HepG2 (cell line): ENCODE measurements around the gene TRANK1. TPM values are rescaled to one million over a fixed set of nuclear protein-coding genes. Genes with fewer than 3 reads are reported as not detected.

ENCODE experiments used
- ATAC-seq: fragments of 200-7000 bp; cut with Tn5 transposase; 3 replicates; pipeline ENCODE4 v1.9.1; 2020; ENCODE audit warnings: mild to moderate bottlenecking, moderate library complexity
- BruUV-seq: library from RNA; stranded (reverse); fragments of 400-500 nt; replicated peaks from 2 replicates; lab custom pipeline; 2021; lab: Mats Ljungman, UMichigan
- CTCF ChIA-PET: fragments of 300-600 bp; formaldehyde crosslinking; extraction: SDS; loops from one replicate; lab custom pipeline; 2021; ENCODE audit warnings: low total read pairs, inconsistent platforms, low intra/inter-chr PET ratio; lab: Yijun Ruan, JAX
- POLR2A ChIA-PET: fragments of 350-600 bp; sonication (Branson Sonifier 250); formaldehyde crosslinking; loops from one replicate; lab custom pipeline; 2020; ENCODE audit warnings: antibody characterized with exemption, inconsistent platforms; lab: Yijun Ruan, JAX
- DNase-seq: peaks from one replicate; pipeline ENCODE4 v3.0.0-alpha.2; 2015; ENCODE audit warnings: low spot score
- FAIRE-seq: peaks from 3 replicates; lab custom pipeline; 2011; peaks lifted over from hg19 to GRCh38; lab: Jason Lieb, UNC
- H2AFZ ChIP-seq: one replicate; pipeline ENCODE4 v1.6.1; 2011; ENCODE audit warnings: low read length, inconsistent platforms
- H3K27ac ChIP-seq: fragments of 300-600 bp; 3 replicates; pipeline ENCODE4 v1.8.0; 2011; ENCODE audit warnings: mixed run types, mild to moderate bottlenecking, mixed read lengths, low read length, inconsistent platforms; ENCODE audit not compliant: insufficient read depth; ENCODE audit errors: extremely low read length
- H3K27me3 ChIP-seq, 2 experiments: fragments of 200-600 bp in 1 of 2; 2 replicates in 1 of 2; 3 replicates in 1 of 2; pipeline versions ENCODE4 v1.6.0 to v1.8.0; 2011; ENCODE audit warnings: low read length in 2 of 2, mild to moderate bottlenecking in 2 of 2, moderate library complexity in 2 of 2, inconsistent platforms in 1 of 2; ENCODE audit not compliant: insufficient read depth in 2 of 2, control insufficient read depth in 1 of 2
- H3K36me3 ChIP-seq, 2 experiments: fragments of 200-600 bp in 1 of 2; replicated peaks in 1 of 2; 2 replicates in 1 of 2; 3 replicates in 1 of 2; pipeline versions ENCODE4 v1.5.1 to v1.8.0; 2011; ENCODE audit warnings: low read length in 2 of 2, inconsistent platforms in 1 of 2; ENCODE audit not compliant: insufficient read depth in 2 of 2, control insufficient read depth in 1 of 2
- H3K4me1 ChIP-seq: 2 replicates; pipeline ENCODE4 v1.5.1; 2012; ENCODE audit warnings: low read length, inconsistent platforms; ENCODE audit not compliant: insufficient read depth
- H3K4me2 ChIP-seq: 2 replicates; pipeline ENCODE4 v1.6.0; 2011; ENCODE audit warnings: low read depth, low read length, inconsistent platforms
- H3K4me3 ChIP-seq, 3 experiments: fragments of 200-600 bp in 1 of 3; sonication (generic), shearing (Covaris generic) in 1 of 3; replicated peaks in 1 of 3; 2 replicates each; pipeline ENCODE4 v1.5.1; 2011 to 2016; ENCODE audit warnings: low read length in 3 of 3, inconsistent platforms in 2 of 3, low read depth in 2 of 3, mild to moderate bottlenecking in 2 of 3, control low read depth in 1 of 3, mixed read lengths in 1 of 3; ENCODE audit not compliant: insufficient read depth in 1 of 3
- H3K79me2 ChIP-seq: one replicate; pipeline ENCODE4 v1.6.1; 2011; ENCODE audit warnings: low read length, inconsistent platforms; ENCODE audit not compliant: insufficient read depth
- H3K9ac ChIP-seq: 2 replicates; pipeline ENCODE4 v1.6.0; 2011; ENCODE audit warnings: mild to moderate bottlenecking, low read depth, low read length, inconsistent platforms; ENCODE audit not compliant: insufficient read depth
- H3K9me3 ChIP-seq: 2 replicates; pipeline ENCODE4 v1.5.1; 2012; ENCODE audit warnings: mild to moderate bottlenecking, low read length
- H4K20me1 ChIP-seq: 2 replicates; pipeline ENCODE4 v1.6.0; 2011; ENCODE audit warnings: inconsistent platforms, mild to moderate bottlenecking, low read length, moderate library complexity; ENCODE audit not compliant: insufficient read depth
- HHEX ChIP-seq: IDR thresholded peaks from 2 replicates; pipeline ENCODE4 v1.6.1; 2016; ENCODE audit warnings: control low read depth
- MEF2D ChIP-seq: sonication (generic); formaldehyde crosslinking; IDR thresholded peaks from 2 replicates; pipeline ENCODE4 v1.5.1; 2020; ENCODE audit warnings: mild to moderate bottlenecking, missing genetic modification reagents
- POLR2G ChIP-seq: fragments of 200-400 bp; formaldehyde crosslinking; IDR thresholded peaks from 2 replicates; pipeline ENCODE4 v1.6.1; 2018; ENCODE audit warnings: mild to moderate bottlenecking, low read depth, low read length, moderate library complexity
- RFX1 ChIP-seq: fragments of 450-650 bp; IDR thresholded peaks from 2 replicates; pipeline ENCODE4 v1.6.1; 2017
- TOPORS ChIP-seq: sonication (generic); formaldehyde crosslinking; IDR thresholded peaks from 2 replicates; pipeline ENCODE4 v1.8.0; 2023; ENCODE audit warnings: mild to moderate bottlenecking, missing genetic modification reagents
- ZNF510 ChIP-seq: sonication (generic); formaldehyde crosslinking; IDR thresholded peaks from 2 replicates; pipeline ENCODE4 v1.4.0; 2020; ENCODE audit warnings: low read depth, mild to moderate bottlenecking, missing genetic modification reagents
- ZNF605 ChIP-seq: sonication (generic); formaldehyde crosslinking; IDR thresholded peaks from 2 replicates; pipeline ENCODE4 v1.8.0; 2022; ENCODE audit warnings: mild to moderate bottlenecking, missing genetic modification reagents
- ZNF747 ChIP-seq: sonication (generic); formaldehyde crosslinking; IDR thresholded peaks from 2 replicates; pipeline ENCODE4 v1.8.1; 2023; ENCODE audit warnings: missing genetic modification reagents, mild to moderate bottlenecking, borderline replicate concordance
- ZNF850 ChIP-seq: sonication (generic); formaldehyde crosslinking; conservative IDR thresholded peaks from 2 replicates; pipeline ENCODE4 v1.9.0; 2021; ENCODE audit warnings: mild to moderate bottlenecking, missing genetic modification reagents
- WGBS: methylation state at CpG from one replicate; pipeline ENCODE4 v1.1.6; 2017; ENCODE audit warnings: low lambda C conversion rate; 5-methylcytosine and 5-hydroxymethylcytosine counted together
- in situ Hi-C: cut with HindIII; loops from 2 replicates; pipeline ENCODE4 v1.10.0; 2017; ENCODE audit warnings: low pct_unique_long_range_greater_than_20kb; ENCODE audit not compliant: extremely low pct_ligation_motif_present
- intact Hi-C: fragments of 100-400 bp; cut with micrococcal nuclease; formaldehyde crosslinking; loops from one replicate; pipeline ENCODE4 v1.10.0; 2022; ENCODE audit not compliant: unreplicated experiment
- polyA plus RNA-seq, 8 experiments: library from polyadenylated mRNA; depleted of rRNA in 3 of 8; stranded (reverse) in 7 of 8; unstranded in 1 of 8; fragments of >200 nt; fragmentation: Illumina TruSeq in 4 of 8; extraction: Trizol in 4 of 8; gene quantifications; 2 replicates each; pipeline versions ENCODE4 v1.2.1 to v1.2.3, GENCODE V29; 2011 to 2016; ENCODE audit warnings: low read depth in 4 of 8, missing spikeins in 1 of 8, mixed read lengths in 1 of 8; ENCODE audit not compliant: insufficient read depth in 1 of 8
- total RNA-seq, 5 experiments: library from RNA; depleted of rRNA; stranded (reverse); fragments of >200 nt; fragmentation: Illumina TruSeq; extraction: Trizol; gene quantifications; 2 replicates each; pipeline ENCODE4 v1.2.3, GENCODE V29; 2016; ENCODE audit warnings: low read depth in 1 of 5
- TF ChIP-seq, protein P1 (sequence below): sonication (generic); formaldehyde crosslinking; IDR thresholded peaks from 2 replicates; pipeline ENCODE4 v1.4.0; 2020; ENCODE audit warnings: missing genetic modification reagents, borderline replicate concordance
- TF ChIP-seq, protein P2 (sequence below): sonication (generic); formaldehyde crosslinking; IDR thresholded peaks from 2 replicates; pipeline ENCODE4 v1.8.1; 2023; ENCODE audit warnings: mild to moderate bottlenecking, inconsistent platforms, moderate library complexity, missing genetic modification reagents, borderline replicate concordance
- TF ChIP-seq, protein P3 (sequence below): IDR thresholded peaks from 2 replicates; pipeline ENCODE4 v1.6.1; 2016

TRANK1 gene
- total and polyA plus RNA-seq, 2 of the 13 experiments (the other 11 are each of a cell fraction or from before 2014, with no cell fraction given): 0.13 to 0.32 TPM

DNA sequence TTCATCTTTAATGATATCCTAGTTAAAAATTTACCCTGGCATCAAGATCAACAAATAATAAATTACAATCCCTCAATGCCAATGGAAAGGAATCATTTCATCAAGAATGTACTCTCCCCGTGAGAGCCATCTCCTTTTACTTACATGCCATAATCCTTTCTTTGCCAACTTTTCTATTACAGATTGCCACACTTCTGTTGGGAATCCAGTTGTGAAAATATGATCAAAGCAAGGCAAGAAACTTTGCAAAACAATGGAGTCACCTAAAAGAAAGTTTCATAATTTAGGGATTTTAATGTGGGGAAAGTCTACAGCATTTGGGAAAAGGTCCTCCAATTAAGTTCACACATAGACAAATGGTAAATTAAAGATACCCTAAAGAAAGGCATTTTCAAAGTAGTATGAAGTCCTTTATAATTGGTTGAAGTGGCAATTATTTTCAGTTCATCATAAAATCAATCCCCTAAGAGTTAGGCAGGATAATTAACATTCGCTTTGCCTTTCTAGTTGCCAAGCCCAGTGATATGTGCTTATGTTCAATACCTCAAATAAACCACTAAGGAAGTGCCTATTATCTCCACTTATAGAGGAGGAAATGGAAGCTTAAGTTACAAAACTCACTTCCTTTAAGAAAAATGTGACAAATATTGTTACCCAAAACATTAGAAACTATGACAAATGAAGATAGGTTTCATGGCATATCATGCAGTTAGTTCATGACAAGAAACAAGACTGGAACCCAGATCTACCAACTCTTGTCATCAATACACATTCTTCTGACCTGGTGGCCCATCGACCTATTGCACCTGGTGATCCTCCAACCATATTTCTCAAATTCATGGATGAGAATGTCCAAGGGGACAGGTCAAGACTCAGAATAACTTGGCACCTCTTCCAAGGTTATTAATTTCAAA, 49.1 kb downstream of the TRANK1 start:
- H3K36me3 ChIP-seq: no peaks in the 10 kb centered on the region
- no peak for DNase-seq
- no peak overlapping the region for H3K4me2 ChIP-seq
- no peak for FAIRE-seq
- no peaks in the 10 kb centered on the region for H3K79me2 ChIP-seq
- H3K4me1 ChIP-seq: no peaks in the 10 kb centered on the region
- no peaks in the 10 kb centered on the region for H4K20me1 ChIP-seq
- no peak overlapping the region for H3K9ac ChIP-seq
- in situ Hi-C loops: no loop called here
- intact Hi-C loops: no loop called here
- no peak overlapping the region for H3K27ac ChIP-seq
- H3K4me3 ChIP-seq: no peak overlapping the region
- no TSS peak for BruUV-seq
- H2AFZ ChIP-seq: no peak overlapping the region
- no peaks in the 10 kb centered on the region for H3K9me3 ChIP-seq
- no peaks in the 10 kb centered on the region for H3K27me3 ChIP-seq
- POLR2A ChIA-PET: no interaction called here
- 6% methylated on average over 3 of the region's 3 CpGs for WGBS
- ATAC-seq: no peak
- TF ChIP-seq, protein P1, sequence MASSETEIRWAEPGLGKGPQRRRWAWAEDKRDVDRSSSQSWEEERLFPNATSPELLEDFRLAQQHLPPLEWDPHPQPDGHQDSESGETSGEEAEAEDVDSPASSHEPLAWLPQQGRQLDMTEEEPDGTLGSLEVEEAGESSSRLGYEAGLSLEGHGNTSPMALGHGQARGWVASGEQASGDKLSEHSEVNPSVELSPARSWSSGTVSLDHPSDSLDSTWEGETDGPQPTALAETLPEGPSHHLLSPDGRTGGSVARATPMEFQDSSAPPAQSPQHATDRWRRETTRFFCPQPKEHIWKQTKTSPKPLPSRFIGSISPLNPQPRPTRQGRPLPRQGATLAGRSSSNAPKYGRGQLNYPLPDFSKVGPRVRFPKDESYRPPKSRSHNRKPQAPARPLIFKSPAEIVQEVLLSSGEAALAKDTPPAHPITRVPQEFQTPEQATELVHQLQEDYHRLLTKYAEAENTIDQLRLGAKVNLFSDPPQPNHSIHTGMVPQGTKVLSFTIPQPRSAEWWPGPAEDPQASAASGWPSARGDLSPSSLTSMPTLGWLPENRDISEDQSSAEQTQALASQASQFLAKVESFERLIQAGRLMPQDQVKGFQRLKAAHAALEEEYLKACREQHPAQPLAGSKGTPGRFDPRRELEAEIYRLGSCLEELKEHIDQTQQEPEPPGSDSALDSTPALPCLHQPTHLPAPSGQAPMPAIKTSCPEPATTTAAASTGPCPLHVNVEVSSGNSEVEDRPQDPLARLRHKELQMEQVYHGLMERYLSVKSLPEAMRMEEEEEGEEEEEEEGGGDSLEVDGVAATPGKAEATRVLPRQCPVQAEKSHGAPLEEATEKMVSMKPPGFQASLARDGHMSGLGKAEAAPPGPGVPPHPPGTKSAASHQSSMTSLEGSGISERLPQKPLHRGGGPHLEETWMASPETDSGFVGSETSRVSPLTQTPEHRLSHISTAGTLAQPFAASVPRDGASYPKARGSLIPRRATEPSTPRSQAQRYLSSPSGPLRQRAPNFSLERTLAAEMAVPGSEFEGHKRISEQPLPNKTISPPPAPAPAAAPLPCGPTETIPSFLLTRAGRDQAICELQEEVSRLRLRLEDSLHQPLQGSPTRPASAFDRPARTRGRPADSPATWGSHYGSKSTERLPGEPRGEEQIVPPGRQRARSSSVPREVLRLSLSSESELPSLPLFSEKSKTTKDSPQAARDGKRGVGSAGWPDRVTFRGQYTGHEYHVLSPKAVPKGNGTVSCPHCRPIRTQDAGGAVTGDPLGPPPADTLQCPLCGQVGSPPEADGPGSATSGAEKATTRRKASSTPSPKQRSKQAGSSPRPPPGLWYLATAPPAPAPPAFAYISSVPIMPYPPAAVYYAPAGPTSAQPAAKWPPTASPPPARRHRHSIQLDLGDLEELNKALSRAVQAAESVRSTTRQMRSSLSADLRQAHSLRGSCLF (CRISPR knock-in tag): no peak
- TF ChIP-seq POLR2G: no peak
- TF ChIP-seq ZNF510 (CRISPR knock-in tag): no peak
- no peak for TF ChIP-seq RFX1
- TF ChIP-seq, protein P2, sequence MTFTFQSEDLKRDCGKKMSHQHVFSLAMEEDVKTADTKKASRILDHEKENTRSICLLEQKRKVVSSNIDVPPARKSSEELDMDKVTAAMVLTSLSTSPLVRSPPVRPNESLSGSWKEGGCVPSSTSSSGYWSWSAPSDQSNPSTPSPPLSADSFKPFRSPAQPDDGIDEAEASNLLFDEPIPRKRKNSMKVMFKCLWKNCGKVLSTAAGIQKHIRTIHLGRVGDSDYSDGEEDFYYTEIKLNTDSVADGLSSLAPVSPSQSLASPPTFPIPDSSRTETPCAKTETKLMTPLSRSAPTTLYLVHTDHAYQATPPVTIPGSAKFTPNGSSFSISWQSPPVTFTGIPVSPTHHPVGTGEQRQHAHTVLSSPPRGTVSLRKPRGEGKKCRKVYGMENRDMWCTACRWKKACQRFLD (CRISPR knock-in tag): no peak
- no peak for TF ChIP-seq MEF2D
- TF ChIP-seq ZNF747 (CRISPR knock-in tag): no peak
- TF ChIP-seq ZNF850 (CRISPR knock-in tag): no peak
- TF ChIP-seq TOPORS (CRISPR knock-in tag): no peak
- TF ChIP-seq ZNF605 (CRISPR knock-in tag): no peak
- TF ChIP-seq HHEX (CRISPR knock-in tag): no peak
- TF ChIP-seq, protein P3, sequence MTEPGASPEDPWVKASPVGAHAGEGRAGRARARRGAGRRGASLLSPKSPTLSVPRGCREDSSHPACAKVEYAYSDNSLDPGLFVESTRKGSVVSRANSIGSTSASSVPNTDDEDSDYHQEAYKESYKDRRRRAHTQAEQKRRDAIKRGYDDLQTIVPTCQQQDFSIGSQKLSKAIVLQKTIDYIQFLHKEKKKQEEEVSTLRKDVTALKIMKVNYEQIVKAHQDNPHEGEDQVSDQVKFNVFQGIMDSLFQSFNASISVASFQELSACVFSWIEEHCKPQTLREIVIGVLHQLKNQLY (CRISPR knock-in tag): no peak
- CTCF ChIA-PET: no interaction called here
